GM12878 (cell line): Measurements from ENCODE around the gene MTRR. TPM values are rescaled to one million over a fixed set of nuclear protein-coding genes. Genes with fewer than 3 reads are reported as not detected.
A peak's percentile ranks its signal among the peaks of the same experiment; 100 is the strongest.

ENCODE experiments used
- ATAC-seq: fragments of 200-7000 bp; cut with Tn5 transposase; 3 replicates; pipeline ENCODE4 v1.9.1; 2020; ENCODE audit warnings: mild to moderate bottlenecking, moderate library complexity
- BruUV-seq: library from RNA; stranded (reverse); fragments of 400-500 nt; replicated peaks from 2 replicates; lab custom pipeline; 2021; lab: Mats Ljungman, UMichigan
- CTCF ChIA-PET: fragments of 300-600 bp; sonication (Branson Sonifier 250); formaldehyde crosslinking; extraction: SDS; loops from one replicate; lab custom pipeline; 2021; ENCODE audit warnings: inconsistent platforms; lab: Yijun Ruan, JAX
- POLR2A ChIA-PET: fragments of 350-600 bp; formaldehyde crosslinking; extraction: SDS; loops from one replicate; lab custom pipeline; 2021; ENCODE audit warnings: inconsistent platforms; lab: Charles Lee
- RAD21 ChIA-PET: fragments of 300-600 bp; sonication (Branson Sonifier 250); formaldehyde crosslinking; loops from one replicate; lab custom pipeline; 2023; ENCODE audit warnings: antibody characterized with exemption; ENCODE audit not compliant: unreplicated experiment; lab: Charles Lee
- SMC1A ChIA-PET: fragments of 300-600 bp; sonication (Branson Sonifier 250); formaldehyde crosslinking; loops from one replicate; lab custom pipeline; 2023; ENCODE audit not compliant: unreplicated experiment, uncharacterized antibody; lab: Charles Lee
- DNase-seq: peaks from one replicate; pipeline ENCODE4 v3.0.0-alpha.2; 2011; ENCODE audit warnings: low read depth, low spot score
- FAIRE-seq: peaks from 3 replicates; lab custom pipeline; 2011; peaks lifted over from hg19 to GRCh38; lab: Jason Lieb, UNC
- H2AFZ ChIP-seq: 2 replicates; pipeline ENCODE4 v1.6.0; 2011; ENCODE audit warnings: low read depth, low read length, control low read depth; ENCODE audit not compliant: control insufficient read depth
- H3K27ac ChIP-seq: 2 replicates; pipeline ENCODE4 v1.5.1; 2011; ENCODE audit warnings: control low read depth; ENCODE audit not compliant: control insufficient read depth, insufficient read depth
- H3K27me3 ChIP-seq, 2 experiments: replicated peaks in 1 of 2; 2 replicates each; pipeline versions ENCODE4 v1.6.0 to v1.6.1; 2011; ENCODE audit warnings: low read length in 1 of 2; ENCODE audit not compliant: control insufficient read depth in 2 of 2, insufficient read depth in 2 of 2
- H3K36me3 ChIP-seq, 2 experiments: 2 replicates each; pipeline ENCODE4 v1.5.1; 2011; ENCODE audit warnings: low read length in 1 of 2; ENCODE audit not compliant: control insufficient read depth in 2 of 2, insufficient read depth in 2 of 2
- H3K4me1 ChIP-seq: 2 replicates; pipeline ENCODE4 v1.6.1; 2011; ENCODE audit warnings: mild to moderate bottlenecking, low read length, moderate library complexity, mixed read lengths; ENCODE audit not compliant: control insufficient read depth, insufficient read depth
- H3K4me2 ChIP-seq: 2 replicates; pipeline ENCODE4 v1.6.0; 2011; ENCODE audit warnings: control low read depth; ENCODE audit not compliant: control insufficient read depth, insufficient read depth
- H3K4me3 ChIP-seq: fragments of 200-600 bp; sonication (generic); 2 replicates; pipeline ENCODE4 v1.5.1; 2016
- H3K79me2 ChIP-seq: 2 replicates; pipeline ENCODE4 v1.6.0; 2011; ENCODE audit warnings: low read length; ENCODE audit not compliant: control insufficient read depth, insufficient read depth
- H3K9ac ChIP-seq: 2 replicates; pipeline ENCODE4 v1.8.0; 2011; ENCODE audit warnings: low read length, control low read depth, mixed read lengths; ENCODE audit not compliant: control insufficient read depth, insufficient read depth
- H3K9me3 ChIP-seq: replicated peaks from 3 replicates; pipeline ENCODE4 v1.5.1; 2011; ENCODE audit warnings: mild to moderate bottlenecking, low read length; ENCODE audit not compliant: control insufficient read depth, insufficient read depth
- H4K20me1 ChIP-seq: 2 replicates; pipeline ENCODE4 v1.6.0; 2011; ENCODE audit not compliant: control insufficient read depth, insufficient read depth
- BCL11A ChIP-seq: IDR thresholded peaks from 2 replicates; pipeline ENCODE4 v1.6.1; 2011; ENCODE audit warnings: low read depth, low read length
- CREM ChIP-seq: IDR thresholded peaks from 2 replicates; pipeline ENCODE4 v1.6.1; 2014; ENCODE audit warnings: antibody characterized with exemption, low read depth
- HDGF ChIP-seq: fragments of 450-650 bp; IDR thresholded peaks from 2 replicates; pipeline ENCODE4 v1.6.1; 2016; ENCODE audit warnings: antibody characterized with exemption
- MTA2 ChIP-seq: fragments of 450-650 bp; IDR thresholded peaks from 2 replicates; pipeline ENCODE4 v1.6.1; 2016; ENCODE audit warnings: low read depth, mild to moderate bottlenecking, moderate library complexity
- MXI1 ChIP-seq: fragments of 150-350 bp; IDR thresholded peaks from 2 replicates; pipeline ENCODE4 v1.6.1; 2011; ENCODE audit warnings: low read depth, mild to moderate bottlenecking, inconsistent platforms, low read length, improper control_type of control experiment
- MYC ChIP-seq: IDR thresholded peaks from 2 replicates; pipeline ENCODE4 v1.6.1; 2011; ENCODE audit warnings: mild to moderate bottlenecking, low read length, moderate library complexity, inconsistent platforms; ENCODE audit not compliant: insufficient read depth, insufficient replicate concordance, insufficient read length, severe bottlenecking
- NRF1 ChIP-seq: conservative IDR thresholded peaks from 2 replicates; pipeline ENCODE4 v1.6.1; 2011; ENCODE audit warnings: mild to moderate bottlenecking, low read depth, low read length, improper control_type of control experiment
- PBX3 ChIP-seq: IDR thresholded peaks from 2 replicates; pipeline ENCODE4 v1.6.1; 2011; ENCODE audit warnings: mild to moderate bottlenecking, low read depth, low read length, moderate library complexity; ENCODE audit not compliant: insufficient replicate concordance
- PKNOX1 ChIP-seq: fragments of 450-650 bp; IDR thresholded peaks from 2 replicates; pipeline ENCODE4 v1.6.1; 2016; ENCODE audit warnings: mild to moderate bottlenecking
- POU2F2 ChIP-seq: IDR thresholded peaks from 3 replicates; pipeline ENCODE4 v1.6.1; 2011; ENCODE audit warnings: low read depth, mild to moderate bottlenecking, low read length, borderline replicate concordance
- RCOR1 ChIP-seq: conservative IDR thresholded peaks from 2 replicates; pipeline ENCODE4 v1.6.1; 2012; ENCODE audit warnings: low read depth, low read length, improper control_type of control experiment
- RELB ChIP-seq: fragments of 450-650 bp; IDR thresholded peaks from 2 replicates; pipeline ENCODE4 v1.6.1; 2017; ENCODE audit warnings: low read depth, mild to moderate bottlenecking, moderate library complexity
- RUNX3 ChIP-seq: IDR thresholded peaks from 2 replicates; pipeline ENCODE4 v1.6.1; 2012; ENCODE audit warnings: low read length, inconsistent platforms
- SKIL ChIP-seq: fragments of 450-650 bp; IDR thresholded peaks from 2 replicates; pipeline ENCODE4 v1.6.1; 2017; ENCODE audit warnings: mild to moderate bottlenecking, low read depth, inconsistent platforms; ENCODE audit not compliant: poor library complexity, severe bottlenecking
- SRF ChIP-seq, 2 experiments: IDR thresholded peaks; 2 replicates each; pipeline ENCODE4 v1.6.1; 2011; ENCODE audit warnings: low read depth in 2 of 2, low read length in 2 of 2, mild to moderate bottlenecking in 1 of 2, moderate library complexity in 1 of 2
- ZBED1 ChIP-seq: IDR thresholded peaks from 2 replicates; pipeline ENCODE4 v1.6.1; 2016; ENCODE audit warnings: borderline replicate concordance
- WGBS: methylation state at CpG from one replicate; pipeline ENCODE4 v1.1.6; 2016; ENCODE audit warnings: low lambda C conversion rate; ENCODE audit not compliant: insufficient replicate concordance, insufficient coverage; ENCODE audit errors: missing lambda C conversion rate; 5-methylcytosine and 5-hydroxymethylcytosine counted together
- in situ Hi-C: fragments of 300-500 bp; cut with MboI; formaldehyde crosslinking; loops from 9 replicates; pipeline ENCODE4 v1.14.3; 2018; ENCODE audit warnings: mixed read lengths
- intact Hi-C: fragments of 100-400 bp; cut with micrococcal nuclease; formaldehyde crosslinking; loops from one replicate; pipeline ENCODE4 v1.14.2; 2022; ENCODE audit not compliant: unreplicated experiment
- polyA plus RNA-seq, 11 experiments: library from polyadenylated mRNA; depleted of rRNA in 4 of 11; unstranded in 6 of 11; stranded (reverse) in 5 of 11; fragments of >200 nt; fragmentation: Nextera tagmentation in 4 of 11; fragmentation: Illumina TruSeq in 1 of 11; extraction: Ambion mirVana in 4 of 11; extraction: Trizol in 1 of 11; gene quantifications; 1 replicate in 1 of 11; 2 replicates in 10 of 11; pipeline versions ENCODE4 v1.2.1 to v1.2.3, GENCODE V29; 2011 to 2016; ENCODE audit warnings: inconsistent platforms in 2 of 11, missing spikeins in 2 of 11, low read depth in 1 of 11
- total RNA-seq, 4 experiments: library from RNA; depleted of rRNA in 3 of 4; stranded (reverse); fragments of >200 nt in 3 of 4; fragmentation: Illumina TruSeq in 1 of 4; extraction: Trizol in 1 of 4; gene quantifications; 2 replicates each; pipeline versions ENCODE4 v1.2.1 to v1.2.3, GENCODE V29; 2013 to 2021

The MTRR gene
- total and polyA plus RNA-seq, 10 of the 15 experiments (the other 5 are each of a cell fraction or from before 2014, with no cell fraction given): 13.8 to 76.9 (median 38.0) TPM

GRCh38 chr5:7875151-7875550 is 6.2 kb downstream of the MTRR start (continued):
- TF ChIP-seq SKIL (no peak), CREM (no peak)

- Histone ChIP-seq H3K4me3 (no peak overlapping the region), H3K79me2 (peaks cover 27% of the 10 kb centered on the region), H3K27me3 (no peaks in the 10 kb centered on the region), H3K4me2 (peak overlapping the region; percentile 38; the same call in 1 of the 2 replicates), H3K9ac (no peak overlapping the region), H3K4me1 (peaks cover 43% of the 10 kb centered on the region), H3K27ac (no peak overlapping the region; the same call in 1 of the 2 replicates), H3K9me3 (no peaks in the 10 kb centered on the region), H4K20me1 (0 out of 2 replicates have a peak, but pooled peaks cover 3% of the 10 kb centered on the region), H2AFZ (no peak overlapping the region), H3K36me3 (peaks cover 14 to 34% of the 10 kb centered on the region in 2 experiments)
- SMC1A ChIA-PET: interaction anchor here (2.0 kb wide), 1 partner anchor 8 kb away, joined by 9 read pairs; the partner anchor contains the start of genes FASTKD3 and MTRR
- ATAC-seq: peak; percentile 74
- RAD21 ChIA-PET: interaction anchor here (2.3 kb wide), 2 partner anchors 10 kb away, joined by 8 to 9 read pairs; no protein-coding TSS in a partner anchor
- CTCF ChIA-PET: interaction anchor here (0.8 to 9.9 kb wide), 3 partner anchors 9 to 20 kb away, joined by 3 to 92 read pairs (median 3); no protein-coding TSS in a partner anchor
- no peak for FAIRE-seq
- BruUV-seq: no TSS peak
- 0% methylated on average over 3 of the region's 3 CpGs for WGBS
- no peak for DNase-seq
- intact Hi-C loops (no loop called here), in situ Hi-C loops (no loop called here)
- POLR2A ChIA-PET: interaction anchor here (0.5 kb wide), 1 partner anchor 1735 kb away, joined by 3 read pairs; no protein-coding TSS in a partner anchor
- TF ChIP-seq MTA2 (peak; percentile 44; the same call in 1 of the 2 replicates), RELB (no peak), POU2F2 (peak; percentile 64; the same call in 1 of the 3 replicates), NRF1 (no peak), RUNX3 (peak; percentile 83), ZBED1 (0 out of 2 replicates have a peak, but pooled peaks have one; percentile 34), SRF (IDR thresholded peaks at IDR 0.05; ENCODE audit: low read depth in 2 of 2, low read length in 2 of 2) (no peak), RCOR1 (0 out of 2 replicates have a peak, but pooled peaks have one; percentile 68), PKNOX1 (0 out of 2 replicates have a peak, but pooled peaks have one; percentile 14), HDGF (no peak), BCL11A (peak; percentile 34; the same call in 1 of the 2 replicates), PBX3 (peak; percentile 23), MXI1 (no peak), MYC (no peak)
Measured at GRCh38 chr5:7876867-7877266, 7.9 kb downstream of the MTRR start.
